Progenitor cell of endocrine pancreas (in vitro differentiated cells): ENCODE data around the gene HES3. TPM values are rescaled to one million over a fixed set of nuclear protein-coding genes. Genes with fewer than 3 reads are reported as not detected.

Experiments used
- DNase-seq: peaks from one replicate; pipeline ENCODE4 v3.0.0; 2021; ENCODE audit warnings: low spot score; ENCODE audit not compliant: unreplicated experiment
- H3K27ac Mint-ChIP-seq: 2 replicates; pipeline ENCODE4 v1.8.0; 2021; ENCODE audit warnings: mild to moderate bottlenecking, moderate library complexity, mixed read lengths
- H3K27me3 Mint-ChIP-seq: 2 replicates; pipeline ENCODE4 v1.8.0; 2021; ENCODE audit warnings: mixed read lengths
- H3K36me3 Mint-ChIP-seq: 2 replicates; pipeline ENCODE4 v1.8.0; 2022; ENCODE audit warnings: mixed read lengths; ENCODE audit not compliant: insufficient read depth
- H3K4me1 Mint-ChIP-seq: 2 replicates; pipeline ENCODE4 v1.8.0; 2021; ENCODE audit warnings: low read depth, mixed read lengths
- H3K4me3 Mint-ChIP-seq: 2 replicates; pipeline ENCODE4 v1.8.0; 2021; ENCODE audit warnings: low read depth, mild to moderate bottlenecking, moderate library complexity, mixed read lengths
- H3K9me3 Mint-ChIP-seq: 2 replicates; pipeline ENCODE4 v1.8.0; 2021; ENCODE audit warnings: low read depth, mixed read lengths
- total RNA-seq: library from RNA; stranded (reverse); gene quantifications from 2 replicates; pipeline ENCODE4 v1.2.1, GENCODE V29; 2021
- TF ChIP-seq, protein P1 (sequence below): fragments of 200-600 bp; sonication (generic); IDR thresholded peaks from one replicate; pipeline ENCODE4 v1.5.0; 2021; ENCODE audit warnings: antibody characterized with exemption, mild to moderate bottlenecking; ENCODE audit not compliant: unreplicated experiment

Gene HES3
- total RNA-seq, 1 donor from 2014 or later: not detected

DNA sequence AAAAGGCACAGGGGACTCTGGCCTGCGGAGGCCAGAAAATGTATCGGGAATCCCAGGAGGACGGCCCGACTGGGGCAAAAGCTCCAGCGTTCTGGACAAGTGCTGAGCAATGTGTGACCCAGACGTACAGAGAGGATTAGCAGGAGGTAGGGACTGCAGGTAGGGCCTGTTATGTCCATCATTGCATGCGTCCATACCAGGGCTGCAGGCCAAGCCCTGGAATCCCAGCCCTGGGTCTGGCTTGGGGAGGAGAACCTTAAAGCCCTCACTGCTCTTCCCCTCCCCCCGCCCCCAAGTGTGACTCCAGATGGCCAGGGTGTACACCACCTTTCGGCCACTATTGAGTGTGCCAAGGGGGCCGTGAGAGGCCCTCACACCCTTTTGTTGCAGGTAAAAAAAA lies 36.1 kb upstream of the HES3 start:
- DNase-seq: no peak
- Mint-ChIP-seq H3K36me3 (peaks cover 4% of the 10 kb centered on the region), H3K9me3 (no peaks in the 10 kb centered on the region), H3K27ac (no peak overlapping the region), H3K4me1 (peaks cover 2% of the 10 kb centered on the region), H3K27me3 (peaks cover 6% of the 10 kb centered on the region), H3K4me3 (peak overlapping the region; percentile 38)
- TF ChIP-seq, protein P1, sequence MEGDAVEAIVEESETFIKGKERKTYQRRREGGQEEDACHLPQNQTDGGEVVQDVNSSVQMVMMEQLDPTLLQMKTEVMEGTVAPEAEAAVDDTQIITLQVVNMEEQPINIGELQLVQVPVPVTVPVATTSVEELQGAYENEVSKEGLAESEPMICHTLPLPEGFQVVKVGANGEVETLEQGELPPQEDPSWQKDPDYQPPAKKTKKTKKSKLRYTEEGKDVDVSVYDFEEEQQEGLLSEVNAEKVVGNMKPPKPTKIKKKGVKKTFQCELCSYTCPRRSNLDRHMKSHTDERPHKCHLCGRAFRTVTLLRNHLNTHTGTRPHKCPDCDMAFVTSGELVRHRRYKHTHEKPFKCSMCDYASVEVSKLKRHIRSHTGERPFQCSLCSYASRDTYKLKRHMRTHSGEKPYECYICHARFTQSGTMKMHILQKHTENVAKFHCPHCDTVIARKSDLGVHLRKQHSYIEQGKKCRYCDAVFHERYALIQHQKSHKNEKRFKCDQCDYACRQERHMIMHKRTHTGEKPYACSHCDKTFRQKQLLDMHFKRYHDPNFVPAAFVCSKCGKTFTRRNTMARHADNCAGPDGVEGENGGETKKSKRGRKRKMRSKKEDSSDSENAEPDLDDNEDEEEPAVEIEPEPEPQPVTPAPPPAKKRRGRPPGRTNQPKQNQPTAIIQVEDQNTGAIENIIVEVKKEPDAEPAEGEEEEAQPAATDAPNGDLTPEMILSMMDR: no peak

DNA sequence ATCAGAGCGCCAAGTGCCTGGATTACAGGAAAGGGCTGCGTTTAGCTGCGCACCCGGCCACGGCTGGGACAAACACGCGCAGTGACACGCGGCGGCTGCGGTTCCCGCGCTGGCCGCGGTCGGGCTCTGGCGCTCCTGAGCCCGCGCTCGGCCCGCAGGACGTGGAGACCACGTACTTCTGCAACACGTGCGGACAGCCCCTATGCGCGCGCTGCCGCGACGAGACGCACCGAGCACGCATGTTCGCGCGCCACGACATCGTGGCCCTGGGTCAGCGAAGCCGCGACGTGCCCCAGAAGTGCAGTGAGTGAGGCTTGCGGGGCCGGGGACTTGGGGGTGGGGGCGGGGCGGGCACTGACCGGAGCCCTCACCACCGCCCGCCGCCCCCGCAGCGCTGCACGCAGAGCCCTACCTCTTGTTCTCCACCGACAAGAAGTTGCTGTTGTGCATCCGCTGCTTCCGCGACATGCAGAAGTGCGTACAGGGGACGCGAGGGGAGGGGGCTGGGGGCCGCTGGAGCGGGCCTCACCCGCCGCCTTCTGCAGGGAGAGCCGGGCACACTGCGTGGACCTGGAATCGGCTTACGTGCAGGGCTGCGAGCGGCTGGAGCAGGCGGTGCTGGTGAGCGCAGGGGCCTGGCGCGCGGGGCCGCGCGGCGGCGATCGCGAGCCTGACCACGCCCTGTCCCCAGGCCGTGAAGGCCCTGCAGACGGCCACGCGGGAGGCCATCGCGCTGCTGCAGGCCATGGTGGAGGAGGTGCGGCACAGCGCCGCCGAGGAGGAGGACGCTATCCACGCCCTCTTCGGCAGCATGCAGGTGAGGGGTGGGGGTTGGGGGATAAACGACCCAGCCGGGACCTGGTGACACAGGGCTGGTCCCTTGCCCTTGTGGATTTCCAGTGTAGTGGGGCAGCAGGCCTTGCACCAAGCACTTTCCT lies 35.0 kb upstream of the HES3 start:
- H3K27ac Mint-ChIP-seq: no peak overlapping the region
- peaks cover 6% of the 10 kb centered on the region for H3K27me3 Mint-ChIP-seq
- TF ChIP-seq, protein P1: peak; percentile 55
- H3K9me3 Mint-ChIP-seq: no peaks in the 10 kb centered on the region
- H3K36me3 Mint-ChIP-seq: peaks cover 4% of the 10 kb centered on the region
- peak; percentile 43 for DNase-seq
- peaks cover 2% of the 10 kb centered on the region for H3K4me1 Mint-ChIP-seq
- H3K4me3 Mint-ChIP-seq: peak overlapping the region; percentile 51

DNA sequence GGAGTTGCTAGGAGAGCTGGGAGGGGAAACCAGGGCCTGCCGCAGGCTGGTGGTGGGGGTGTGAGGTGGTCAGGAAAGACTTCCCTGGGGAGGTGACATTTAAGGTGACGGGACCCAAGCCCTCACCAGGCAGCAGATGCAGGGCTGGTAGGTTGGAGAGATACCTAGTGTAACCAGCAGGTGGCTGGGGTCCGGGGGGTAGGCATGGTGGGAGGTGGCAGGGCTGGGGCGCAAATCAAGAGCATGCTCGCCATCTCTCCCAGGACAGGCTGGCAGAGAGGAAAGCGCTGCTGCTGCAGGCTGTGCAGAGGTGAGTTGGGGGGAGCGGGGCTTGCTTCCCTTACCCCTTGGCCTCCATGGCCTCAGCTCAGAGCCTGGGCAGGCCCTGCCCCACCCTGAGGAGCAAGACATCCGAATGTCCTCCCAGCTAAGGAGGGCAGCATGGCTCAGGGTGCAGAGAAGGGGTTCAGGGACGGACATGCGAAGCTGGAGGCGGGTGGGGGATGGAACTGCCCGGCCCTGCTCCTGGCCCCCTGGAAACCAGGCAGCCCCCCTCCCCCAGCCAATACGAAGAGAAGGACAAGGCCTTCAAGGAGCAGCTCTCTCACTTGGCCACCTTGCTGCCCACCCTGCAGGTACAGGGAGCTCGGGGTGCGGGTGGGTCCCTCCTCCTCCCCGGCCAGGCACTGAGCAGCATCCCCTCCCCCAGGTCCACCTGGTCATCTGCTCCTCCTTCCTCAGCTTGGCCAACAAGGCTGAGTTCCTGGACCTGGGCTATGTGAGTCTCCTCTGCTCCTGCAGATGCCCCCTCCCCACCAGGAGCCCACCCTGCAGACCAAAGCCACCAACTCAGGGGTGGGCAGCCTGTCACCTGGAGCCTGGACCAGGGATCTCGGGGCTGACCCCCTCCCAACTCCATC lies 34.1 kb upstream of the HES3 start:
- Mint-ChIP-seq H3K27ac (no peak overlapping the region), H3K36me3 (peaks cover 6% of the 10 kb centered on the region), H3K9me3 (no peaks in the 10 kb centered on the region), H3K4me3 (peak overlapping the region; percentile 35), H3K4me1 (peaks cover 2% of the 10 kb centered on the region), H3K27me3 (peaks cover 6% of the 10 kb centered on the region)
- TF ChIP-seq, protein P1: no peak
- no peak for DNase-seq

DNA sequence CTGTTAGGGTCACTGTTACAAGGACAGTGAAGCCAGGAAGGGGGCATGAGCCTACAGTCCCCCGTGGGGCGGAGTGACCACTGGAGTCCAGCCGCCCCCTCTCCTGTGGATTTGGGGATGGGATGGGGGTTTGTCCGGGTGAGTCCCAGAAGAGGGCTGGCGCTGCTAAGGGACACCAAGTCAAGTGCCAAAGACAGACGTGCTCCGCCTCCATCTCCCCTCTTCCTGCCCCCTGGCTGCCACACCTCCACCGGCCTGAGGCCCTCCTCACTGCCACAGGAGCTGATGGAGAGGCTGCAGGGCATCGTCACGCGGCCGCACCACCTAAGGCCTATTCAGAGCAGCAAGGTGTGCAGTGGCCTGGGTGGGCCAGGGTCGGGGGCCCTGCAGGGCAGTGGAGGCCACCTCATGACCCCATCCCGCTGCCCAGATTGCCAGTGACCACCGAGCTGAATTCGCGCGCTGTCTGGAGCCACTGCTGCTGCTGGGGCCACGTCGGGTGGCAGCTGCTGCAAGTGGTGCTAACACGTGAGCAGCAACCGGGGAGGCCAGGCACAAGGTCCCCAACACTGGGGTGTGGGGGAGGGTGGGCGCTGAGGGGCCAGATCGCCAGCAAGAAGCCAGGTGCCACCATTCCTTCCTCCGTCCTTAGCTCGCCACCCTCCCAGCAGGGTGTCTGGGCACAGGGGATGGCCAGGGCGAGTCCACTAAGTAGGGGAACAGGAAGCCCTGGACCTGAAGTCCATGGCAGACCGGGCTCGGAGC lies 33.2 kb upstream of the HES3 start:
- no peaks in the 10 kb centered on the region for H3K9me3 Mint-ChIP-seq
- H3K4me1 Mint-ChIP-seq: peaks cover 2% of the 10 kb centered on the region
- H3K27me3 Mint-ChIP-seq: peaks cover 6% of the 10 kb centered on the region
- no peak overlapping the region for H3K4me3 Mint-ChIP-seq
- no peak for DNase-seq
- TF ChIP-seq, protein P1: no peak
- H3K36me3 Mint-ChIP-seq: peaks cover 11% of the 10 kb centered on the region
- H3K27ac Mint-ChIP-seq: no peak overlapping the region

DNA sequence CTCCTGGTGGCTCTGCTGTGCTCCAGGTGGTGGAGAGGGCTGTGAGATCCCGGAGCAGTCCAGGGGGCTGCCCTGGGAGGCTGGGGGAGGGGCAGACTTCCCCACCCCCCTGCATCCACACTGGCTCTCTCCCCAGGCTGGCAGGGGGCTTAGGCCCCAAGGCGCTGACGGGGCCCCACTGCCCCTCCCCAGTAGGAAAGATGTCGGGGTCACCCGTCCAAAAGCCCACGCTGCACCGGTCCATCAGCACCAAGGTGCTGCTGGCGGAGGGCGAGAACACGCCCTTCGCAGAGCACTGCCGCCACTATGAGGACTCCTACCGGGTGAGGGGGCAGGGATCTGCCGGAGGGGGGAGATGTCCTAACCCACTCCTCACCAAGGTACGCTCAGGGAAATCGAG lies 32.2 kb upstream of the HES3 start:
- Mint-ChIP-seq H3K4me3 (no peak overlapping the region), H3K9me3 (no peaks in the 10 kb centered on the region), H3K36me3 (peaks cover 11% of the 10 kb centered on the region), H3K27me3 (peaks cover 6% of the 10 kb centered on the region), H3K4me1 (peaks cover 2% of the 10 kb centered on the region), H3K27ac (no peak overlapping the region)
- TF ChIP-seq, protein P1: no peak
- no peak for DNase-seq
